ENCODE measurements around the gene TTC39C.
A peak's percentile ranks its signal among the peaks of the same experiment; 100 is the strongest.

TTC39C gene

DNA sequence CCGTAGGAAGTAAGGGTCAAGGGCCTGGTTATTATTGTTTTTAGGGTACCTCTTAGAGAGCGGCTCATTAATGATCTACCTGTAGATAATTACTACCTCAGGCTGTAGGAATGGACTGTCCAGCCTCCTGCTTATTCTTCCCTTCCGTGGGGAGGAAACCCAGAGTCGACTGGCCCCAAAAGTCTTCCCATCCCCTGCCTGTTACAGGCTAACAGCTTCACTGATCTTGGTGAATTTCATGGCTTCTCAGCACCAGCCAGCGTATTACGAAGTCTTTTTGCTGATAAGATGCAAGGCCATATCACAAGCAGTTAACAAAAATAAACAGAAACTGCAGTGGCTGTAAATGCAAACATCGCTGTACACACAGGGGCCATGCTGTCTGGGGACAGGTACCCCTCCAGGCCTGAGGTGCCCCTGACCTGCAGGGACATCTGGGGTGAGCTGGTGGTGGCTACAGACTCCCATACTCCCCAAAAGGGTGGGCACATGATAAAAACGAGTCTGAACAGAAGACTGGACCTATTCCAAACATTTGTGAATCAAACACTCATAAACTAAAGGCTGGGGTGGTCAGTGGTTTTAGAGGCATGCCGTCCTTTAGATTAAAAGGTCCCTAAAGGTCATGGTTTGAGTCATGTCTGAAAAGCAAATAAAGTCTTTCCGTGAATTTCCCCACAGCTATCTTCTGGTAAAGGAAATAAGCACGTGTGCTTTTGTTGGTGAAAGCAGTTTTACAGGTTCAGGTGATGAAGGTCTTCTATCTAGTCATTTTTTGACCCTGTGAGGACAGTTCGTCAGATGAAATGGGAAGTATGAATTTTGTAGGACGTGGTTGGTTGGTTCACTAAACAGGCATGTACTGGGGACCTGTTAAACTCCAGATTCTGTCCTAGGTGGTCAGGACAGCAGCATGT, 36.7 kb downstream of the TTC39C start:
- no peak overlapping the region for H2BK12ac ChIP-seq (ENCODE audit: low read length in 2 of 2)
- no peaks in the 10 kb centered on the region for H3K27me3 ChIP-seq (ENCODE audit: control insufficient read depth in 1 of 2, insufficient read depth in 1 of 2, low read length in 2 of 2)
- no peaks in the 10 kb centered on the region for H3K36me3 ChIP-seq (ENCODE audit: control insufficient read depth in 1 of 2, insufficient read depth in 2 of 2, low read depth in 1 of 2, low read length in 2 of 2)
- H3K9ac ChIP-seq (ENCODE audit: low read length) = no peak overlapping the region
- H3K27ac ChIP-seq (ENCODE audit: low read length, poor library complexity, severe bottlenecking) = peak overlapping the region; percentile 8
- 49% methylated on average over 11 of the region's 13 CpGs for WGBS
- H3K18ac ChIP-seq (ENCODE audit: low read depth in 1 of 2, low read length in 2 of 2) = no peak overlapping the region
- no peak overlapping the region for H2AFZ ChIP-seq (ENCODE audit: low read depth, low read length)
- H2BK120ac ChIP-seq (ENCODE audit: low read depth, low read length) = no peak overlapping the region
- DNase-seq = peak; percentile 61
- H3K9me3 ChIP-seq (ENCODE audit: control insufficient read depth, low read length) = no peaks in the 10 kb centered on the region
- no peak overlapping the region for H3K4me2 ChIP-seq (ENCODE audit: low read length, poor library complexity, severe bottlenecking)
- H2BK5ac ChIP-seq (ENCODE audit: low read depth, low read length, poor library complexity, severe bottlenecking) = no peak overlapping the region
- H3K4me1 ChIP-seq (ENCODE audit: control insufficient read depth, insufficient read depth, low read depth, low read length) = peaks cover 7% of the 10 kb centered on the region
- no peak overlapping the region for H3K4ac ChIP-seq (ENCODE audit: low read depth in 1 of 2, low read length in 2 of 2)
- no peak overlapping the region for H4K91ac ChIP-seq (ENCODE audit: low read length)
- no peak overlapping the region for H3K4me3 ChIP-seq (ENCODE audit: insufficient read depth in 1 of 2, low read depth in 1 of 2, low read length in 2 of 2)
- H2AK5ac ChIP-seq (ENCODE audit: low read length, severe bottlenecking) = peak overlapping the region; percentile 31
- H2BK15ac ChIP-seq (ENCODE audit: low read depth, poor library complexity, severe bottlenecking) = no peak overlapping the region
- no peak overlapping the region for H4K8ac ChIP-seq (ENCODE audit: low read length)
- H3K23ac ChIP-seq (ENCODE audit: low read length in 2 of 2) = no peak overlapping the region
- H3K79me1 ChIP-seq (replicated peaks; ENCODE audit: low read length, poor library complexity, severe bottlenecking) = peaks cover 7% of the 10 kb centered on the region
- H3K14ac ChIP-seq (ENCODE audit: low read length in 2 of 2) = no peak overlapping the region

DNA sequence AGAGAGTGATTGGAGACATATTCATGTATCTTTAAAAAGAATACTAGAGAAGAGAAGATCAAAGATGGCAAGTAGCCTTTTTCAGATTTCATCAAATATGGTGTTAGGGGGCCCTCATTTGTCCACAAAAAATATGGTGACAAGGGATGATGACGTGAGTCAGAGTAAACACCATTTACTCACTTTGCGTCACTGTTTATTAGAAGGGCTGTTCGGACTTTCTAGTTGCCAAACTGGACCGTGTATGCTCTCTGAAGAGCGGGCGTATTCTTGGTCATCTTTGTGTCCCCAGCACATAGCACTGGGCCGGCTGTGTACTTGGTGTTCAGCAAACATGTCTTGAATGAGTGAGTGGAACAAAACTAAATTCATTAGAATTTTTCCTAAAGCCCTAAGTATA, 37.5 kb downstream of the TTC39C start:
- Histone ChIP-seq H2BK12ac (ENCODE audit: low read length in 2 of 2) (no peak overlapping the region), H2BK5ac (ENCODE audit: low read depth, low read length, poor library complexity, severe bottlenecking) (no peak overlapping the region), H3K4ac (ENCODE audit: low read depth in 1 of 2, low read length in 2 of 2) (no peak overlapping the region), H4K8ac (ENCODE audit: low read length) (no peak overlapping the region), H3K27me3 (ENCODE audit: control insufficient read depth in 1 of 2, insufficient read depth in 1 of 2, low read length in 2 of 2) (no peaks in the 10 kb centered on the region), H3K14ac (ENCODE audit: low read length in 2 of 2) (no peak overlapping the region), H3K27ac (ENCODE audit: low read length, poor library complexity, severe bottlenecking) (no peak overlapping the region), H3K79me1 (replicated peaks; ENCODE audit: low read length, poor library complexity, severe bottlenecking) (peaks cover 7% of the 10 kb centered on the region), H3K4me3 (ENCODE audit: insufficient read depth in 1 of 2, low read depth in 1 of 2, low read length in 2 of 2) (no peak overlapping the region), H2AFZ (ENCODE audit: low read depth, low read length) (no peak overlapping the region), H2BK15ac (ENCODE audit: low read depth, poor library complexity, severe bottlenecking) (no peak overlapping the region), H3K9me3 (ENCODE audit: control insufficient read depth, low read length) (no peaks in the 10 kb centered on the region), H4K91ac (ENCODE audit: low read length) (no peak overlapping the region), H3K4me2 (ENCODE audit: low read length, poor library complexity, severe bottlenecking) (no peak overlapping the region), H2AK5ac (ENCODE audit: low read length, severe bottlenecking) (no peak overlapping the region), H3K18ac (ENCODE audit: low read depth in 1 of 2, low read length in 2 of 2) (no peak overlapping the region), H3K4me1 (ENCODE audit: control insufficient read depth, insufficient read depth, low read depth, low read length) (peaks cover 7% of the 10 kb centered on the region), H2BK120ac (ENCODE audit: low read depth, low read length) (no peak overlapping the region), H3K9ac (ENCODE audit: low read length) (no peak overlapping the region), H3K23ac (ENCODE audit: low read length in 2 of 2) (no peak overlapping the region), H3K36me3 (ENCODE audit: control insufficient read depth in 1 of 2, insufficient read depth in 2 of 2, low read depth in 1 of 2, low read length in 2 of 2) (no peaks in the 10 kb centered on the region)
- peak; percentile 29 for DNase-seq
- 91% methylated on average over 6 of the region's 7 CpGs for WGBS

DNA sequence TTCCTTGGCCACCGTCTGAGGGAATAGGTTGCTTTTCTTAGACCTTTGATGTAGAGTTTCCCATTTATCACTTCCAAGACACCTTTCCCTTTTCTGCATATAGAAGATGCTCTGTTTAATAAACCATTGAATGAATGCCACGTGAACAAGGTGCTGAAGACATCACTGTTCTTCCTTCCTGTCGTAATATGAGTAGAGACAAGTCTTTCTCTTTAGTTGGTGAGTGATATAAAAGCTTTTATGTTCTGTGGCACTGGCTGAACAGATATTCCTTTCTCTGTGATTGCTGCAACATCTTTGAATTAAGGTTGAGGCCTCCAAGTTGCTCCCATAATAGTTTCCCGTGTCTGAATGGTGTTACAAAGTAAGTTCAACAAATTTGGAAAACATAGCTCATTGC, 38.7 kb downstream of the TTC39C start:
- Histone ChIP-seq H2AK5ac (ENCODE audit: low read length, severe bottlenecking) (no peak overlapping the region), H4K91ac (ENCODE audit: low read length) (no peak overlapping the region), H3K4me2 (ENCODE audit: low read length, poor library complexity, severe bottlenecking) (no peak overlapping the region), H3K27ac (ENCODE audit: low read length, poor library complexity, severe bottlenecking) (no peak overlapping the region), H3K14ac (ENCODE audit: low read length in 2 of 2) (no peak overlapping the region), H3K4me1 (ENCODE audit: control insufficient read depth, insufficient read depth, low read depth, low read length) (peaks cover 7% of the 10 kb centered on the region), H3K18ac (ENCODE audit: low read depth in 1 of 2, low read length in 2 of 2) (no peak overlapping the region), H4K8ac (ENCODE audit: low read length) (no peak overlapping the region), H2BK15ac (ENCODE audit: low read depth, poor library complexity, severe bottlenecking) (no peak overlapping the region), H3K4ac (ENCODE audit: low read depth in 1 of 2, low read length in 2 of 2) (no peak overlapping the region), H3K79me1 (replicated peaks; ENCODE audit: low read length, poor library complexity, severe bottlenecking) (peaks cover 9% of the 10 kb centered on the region), H3K23ac (ENCODE audit: low read length in 2 of 2) (no peak overlapping the region), H2BK120ac (ENCODE audit: low read depth, low read length) (no peak overlapping the region), H2BK5ac (ENCODE audit: low read depth, low read length, poor library complexity, severe bottlenecking) (no peak overlapping the region), H3K36me3 (ENCODE audit: control insufficient read depth in 1 of 2, insufficient read depth in 2 of 2, low read depth in 1 of 2, low read length in 2 of 2) (no peaks in the 10 kb centered on the region), H3K9ac (ENCODE audit: low read length) (no peak overlapping the region), H3K9me3 (ENCODE audit: control insufficient read depth, low read length) (no peaks in the 10 kb centered on the region), H2AFZ (ENCODE audit: low read depth, low read length) (no peak overlapping the region), H3K4me3 (ENCODE audit: insufficient read depth in 1 of 2, low read depth in 1 of 2, low read length in 2 of 2) (no peak overlapping the region), H2BK12ac (ENCODE audit: low read length in 2 of 2) (no peak overlapping the region), H3K27me3 (ENCODE audit: control insufficient read depth in 1 of 2, insufficient read depth in 1 of 2, low read length in 2 of 2) (no peaks in the 10 kb centered on the region)
- no peak for DNase-seq
- 86% methylated on average over 2 of the region's 4 CpGs for WGBS

DNA sequence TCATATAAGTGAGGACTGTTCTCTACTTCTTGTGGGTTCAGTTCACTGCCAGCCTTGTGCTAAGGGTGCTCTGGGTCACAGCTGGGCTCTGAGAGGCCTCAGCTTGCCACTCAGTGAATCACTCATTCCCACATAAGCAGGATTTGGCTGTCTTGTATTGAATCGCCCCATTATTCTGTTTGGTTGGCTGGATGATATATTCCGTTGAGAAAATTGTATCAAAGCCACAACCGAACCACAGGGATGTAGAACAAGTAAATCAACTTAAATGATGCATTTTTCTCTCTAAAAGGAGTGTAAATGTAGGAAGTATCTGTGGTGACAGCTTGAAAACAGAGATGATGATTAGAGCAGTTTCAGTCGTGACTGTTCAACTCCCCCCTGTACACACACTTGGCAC, 39.6 kb downstream of the TTC39C start:
- no peak overlapping the region for H3K14ac ChIP-seq (ENCODE audit: low read length in 2 of 2)
- H3K9me3 ChIP-seq (ENCODE audit: control insufficient read depth, low read length) = no peaks in the 10 kb centered on the region
- no peak overlapping the region for H2BK15ac ChIP-seq (ENCODE audit: low read depth, poor library complexity, severe bottlenecking)
- WGBS = 95% methylated on average over 3 of the region's 4 CpGs
- H4K91ac ChIP-seq (ENCODE audit: low read length) = no peak overlapping the region
- peak overlapping the region in 1 of 2 experiments; percentile 5 for H3K4me3 ChIP-seq (ENCODE audit: insufficient read depth in 1 of 2, low read depth in 1 of 2, low read length in 2 of 2)
- H2AK5ac ChIP-seq (ENCODE audit: low read length, severe bottlenecking) = no peak overlapping the region
- no peak overlapping the region for H3K18ac ChIP-seq (ENCODE audit: low read depth in 1 of 2, low read length in 2 of 2)
- H3K9ac ChIP-seq (ENCODE audit: low read length) = peak overlapping the region; percentile 11
- no peaks in the 10 kb centered on the region for H3K27me3 ChIP-seq (ENCODE audit: control insufficient read depth in 1 of 2, insufficient read depth in 1 of 2, low read length in 2 of 2)
- peaks cover 9% of the 10 kb centered on the region for H3K79me1 ChIP-seq (replicated peaks; ENCODE audit: low read length, poor library complexity, severe bottlenecking)
- H3K4me1 ChIP-seq (ENCODE audit: control insufficient read depth, insufficient read depth, low read depth, low read length) = peaks cover 7% of the 10 kb centered on the region
- H3K4ac ChIP-seq (ENCODE audit: low read depth in 1 of 2, low read length in 2 of 2) = no peak overlapping the region
- H3K36me3 ChIP-seq (ENCODE audit: control insufficient read depth in 1 of 2, insufficient read depth in 2 of 2, low read depth in 1 of 2, low read length in 2 of 2) = no peaks in the 10 kb centered on the region
- no peak overlapping the region for H2BK12ac ChIP-seq (ENCODE audit: low read length in 2 of 2)
- no peak overlapping the region for H3K27ac ChIP-seq (ENCODE audit: low read length, poor library complexity, severe bottlenecking)
- no peak overlapping the region for H2BK5ac ChIP-seq (ENCODE audit: low read depth, low read length, poor library complexity, severe bottlenecking)
- no peak overlapping the region for H2BK120ac ChIP-seq (ENCODE audit: low read depth, low read length)
- no peak overlapping the region for H3K4me2 ChIP-seq (ENCODE audit: low read length, poor library complexity, severe bottlenecking)
- DNase-seq = no peak
- H2AFZ ChIP-seq (ENCODE audit: low read depth, low read length) = no peak overlapping the region
- no peak overlapping the region for H4K8ac ChIP-seq (ENCODE audit: low read length)
- H3K23ac ChIP-seq (ENCODE audit: low read length in 2 of 2) = no peak overlapping the region

All from mesenchymal stem cell (in vitro differentiated cells and primary cell).